Stomach (tissue), 4 donors: ENCODE results near the gene KCNIP2.

Experiments
- CTCF ChIP-seq, 7 experiments: fragments of 450-650 bp in 4 of 7; fragments of 200-600 bp in 3 of 7; sonication (generic) in 3 of 7; IDR thresholded peaks; one replicate each; pipeline ENCODE4 v1.5.1; 2016 to 2019; ENCODE audit warnings: antibody characterized with exemption in 7 of 7, control low read depth in 2 of 7, mild to moderate bottlenecking in 1 of 7
- EP300 ChIP-seq: sonication (generic); formaldehyde crosslinking; IDR thresholded peaks from one replicate; pipeline ENCODE4 v1.6.1; 2017; ENCODE audit warnings: antibody characterized with exemption
- POLR2AphosphoS5 ChIP-seq, 3 donors: sonication (generic); formaldehyde crosslinking; IDR thresholded peaks; one replicate each; pipeline ENCODE4 v1.6.1; 2016; ENCODE audit warnings: antibody characterized with exemption in 3 of 3

- TF ChIP-seq POLR2AphosphoS5 (IDR thresholded peaks at IDR 0.05) (no peak), CTCF (IDR thresholded peaks at IDR 0.05) (no peak), EP300 (no peak)
These were observed 1.8 kb downstream of the KCNIP2 start for GRCh38 chr10:101841826-101842225.
